Left renal pelvis (tissue), 4 donors: ENCODE data around the gene GNLY. TPM values are rescaled to one million over a fixed set of nuclear protein-coding genes. Genes with fewer than 3 reads are reported as not detected.
A peak's percentile ranks its signal among the peaks of the same experiment; 100 is the strongest.

Source experiments
- DNase-seq, 4 donors: peaks; one replicate each; pipeline ENCODE4 v3.0.0-alpha.2; 2013; ENCODE audit warnings: low read depth in 4 of 4, low spot score in 3 of 4
- polyA plus RNA-seq, 4 donors: library from polyadenylated mRNA; unstranded; fragments of 120-200 nt; gene quantifications; one replicate each; pipeline ENCODE4 v1.2.1, GENCODE V29; 2013; ENCODE audit not compliant: insufficient read length in 4 of 4

Gene GNLY
- polyA plus RNA-seq, 4 donors: 0.36 to 3.2 (median 0.49) TPM

DNA sequence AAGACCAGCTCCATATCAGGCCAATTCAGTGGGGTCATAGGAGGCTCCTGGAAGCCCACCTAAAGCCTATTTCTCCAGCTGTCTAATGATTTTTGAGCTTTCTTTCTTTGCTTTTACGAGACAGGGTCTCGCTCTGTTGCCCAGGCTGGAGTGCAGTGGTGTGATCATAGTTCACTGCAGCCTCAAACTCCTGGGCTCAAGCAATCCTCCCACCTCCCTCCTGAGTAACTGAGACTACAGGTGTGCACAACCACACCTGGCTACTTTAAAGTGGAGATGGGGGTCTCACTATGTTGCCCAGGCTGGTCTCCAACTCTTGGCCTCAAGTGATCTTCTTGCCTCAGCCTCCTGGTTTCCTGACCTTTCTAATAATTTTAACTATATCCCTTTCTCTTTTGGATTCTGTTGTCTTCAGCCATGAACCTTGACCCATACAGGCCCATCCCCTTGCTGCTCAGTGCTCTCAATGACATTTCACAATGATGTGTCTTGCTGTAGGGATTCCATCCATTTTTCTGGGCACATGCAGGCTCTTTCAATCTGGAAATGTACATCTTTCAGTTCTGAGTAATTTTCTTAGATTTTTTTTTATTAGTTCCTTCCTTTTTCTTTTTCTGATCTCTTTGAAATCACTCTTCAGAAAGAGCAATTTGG lies 29.7 kb downstream of the GNLY start:
- DNase-seq: no peak

GRCh38 chr2:85724731-85725181 lies 30.6 kb downstream of the GNLY start:
- no peak for DNase-seq

DNA sequence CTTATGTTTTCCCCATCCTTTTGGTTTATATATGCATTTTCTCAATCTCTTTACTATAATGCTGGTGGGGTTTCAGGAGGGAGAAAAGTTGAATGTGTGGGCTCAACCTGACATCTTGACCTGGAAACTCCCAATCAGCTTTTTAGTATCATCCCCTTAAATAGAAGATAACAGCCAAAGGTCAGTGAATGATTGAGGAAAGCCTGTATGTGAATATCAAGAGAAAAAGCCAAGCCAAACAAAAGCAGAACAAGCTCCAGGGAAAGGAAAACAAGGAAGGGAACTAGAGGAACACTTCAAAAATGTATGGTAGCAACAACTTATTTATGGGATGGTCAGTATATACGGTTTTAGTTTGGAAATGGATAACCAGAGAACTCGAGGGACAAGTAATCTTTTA lies 31.3 kb downstream of the GNLY start:
- no peak for DNase-seq

- no peak for DNase-seq
These were observed 33.6 kb downstream of the GNLY start for GRCh38 chr2:85727798-85728197.

- no peak for DNase-seq
These were observed 34.2 kb downstream of the GNLY start for GRCh38 chr2:85728342-85728741.

GRCh38 chr2:85728883-85729824 lies 35.0 kb downstream of the GNLY start:
- peak in 1 of 4 donors; percentile 64 for DNase-seq

DNA sequence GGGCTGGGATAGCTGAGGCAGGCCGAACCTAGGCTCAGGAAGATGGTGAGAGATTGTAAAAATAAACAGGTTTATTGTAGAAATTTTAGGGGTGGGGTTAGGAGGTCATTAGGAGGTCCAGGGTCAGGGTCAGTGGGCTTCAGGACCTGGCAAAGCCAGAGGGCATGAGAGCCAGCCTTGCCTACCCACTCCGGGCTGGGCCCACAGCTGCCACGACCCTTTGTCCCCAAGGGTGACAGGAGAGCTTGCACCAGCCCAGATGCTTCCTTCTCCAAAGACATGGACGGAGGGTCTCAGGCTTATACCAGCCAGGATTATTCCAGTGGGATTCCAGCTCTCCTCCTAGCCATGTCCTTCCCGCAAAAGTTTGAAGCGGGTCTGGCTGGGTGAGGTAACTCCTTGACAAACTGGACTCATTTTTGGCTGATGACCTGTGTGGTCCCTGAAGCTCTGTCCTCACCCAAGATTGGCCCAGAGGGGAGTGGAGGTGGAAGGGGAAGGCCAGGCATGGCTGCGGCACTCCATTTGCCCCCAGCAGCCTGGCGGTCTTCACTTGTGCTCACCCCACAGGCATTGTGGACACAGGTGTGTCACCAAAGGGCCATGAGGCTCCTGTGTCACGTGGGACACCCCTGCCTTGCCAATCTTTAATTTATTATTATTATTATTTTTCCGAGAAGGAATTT lies 35.8 kb downstream of the GNLY start:
- DNase-seq: no peak

GRCh38 chr2:85730686-85731230 lies 36.6 kb downstream of the GNLY start:
- DNase-seq: no peak

- DNase-seq: no peak
These were observed 37.4 kb downstream of the GNLY start for GRCh38 chr2:85731606-85732005.

DNA sequence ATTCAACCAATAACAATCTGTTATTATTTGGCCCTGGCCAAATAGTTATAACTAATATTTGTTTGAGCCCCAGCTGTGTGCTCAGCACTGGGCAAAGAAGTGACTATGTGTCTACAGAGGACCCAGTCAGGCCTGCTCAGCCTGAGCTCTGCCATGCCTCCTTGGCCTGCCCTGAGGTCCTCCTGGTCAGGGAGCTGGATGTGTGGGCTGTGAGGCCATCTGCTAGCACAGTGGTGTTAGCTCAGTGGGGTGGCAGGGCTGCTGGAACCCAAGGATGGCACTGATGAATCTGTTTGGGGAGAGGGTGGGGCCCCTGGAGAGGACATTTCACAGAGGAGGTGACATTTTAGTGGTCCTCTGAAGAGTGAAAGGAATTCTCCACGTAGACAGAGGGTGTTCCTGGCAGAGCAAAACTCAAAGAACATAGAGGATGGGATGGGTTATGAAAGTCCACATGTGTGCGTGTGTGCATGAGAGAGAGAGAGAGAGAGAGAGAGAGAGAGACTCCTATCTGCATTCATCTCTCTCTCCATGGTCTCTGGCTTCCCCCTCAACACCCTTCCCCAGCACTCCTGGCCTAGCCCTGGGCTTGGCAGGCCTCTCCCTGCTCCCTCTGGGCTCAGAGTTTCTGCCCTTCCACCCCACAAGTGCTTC lies 38.4 kb downstream of the GNLY start:
- DNase-seq: no peak

- DNase-seq: no peak
These were observed 39.2 kb downstream of the GNLY start for GRCh38 chr2:85733121-85733960.

DNA sequence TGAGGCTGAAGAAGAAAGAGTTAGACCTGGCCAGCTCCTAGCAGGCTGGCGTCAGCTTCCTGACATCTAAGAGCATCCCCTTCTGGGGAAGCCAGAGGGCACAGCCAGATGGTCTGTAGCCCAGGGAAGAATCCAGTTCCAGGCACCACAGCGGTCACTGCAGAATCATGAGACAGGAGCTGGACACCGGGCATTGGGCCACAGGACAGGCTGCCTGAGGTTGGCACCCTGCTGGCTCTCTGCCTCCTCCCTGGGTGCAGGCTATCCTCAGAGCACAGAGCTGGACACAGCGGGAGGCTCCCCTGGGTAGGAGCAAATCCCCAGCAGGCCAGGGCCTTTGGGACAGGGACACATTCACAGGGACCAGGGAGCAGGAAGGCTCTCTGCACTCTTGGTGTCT lies 39.9 kb downstream of the GNLY start:
- DNase-seq: no peak

DNA sequence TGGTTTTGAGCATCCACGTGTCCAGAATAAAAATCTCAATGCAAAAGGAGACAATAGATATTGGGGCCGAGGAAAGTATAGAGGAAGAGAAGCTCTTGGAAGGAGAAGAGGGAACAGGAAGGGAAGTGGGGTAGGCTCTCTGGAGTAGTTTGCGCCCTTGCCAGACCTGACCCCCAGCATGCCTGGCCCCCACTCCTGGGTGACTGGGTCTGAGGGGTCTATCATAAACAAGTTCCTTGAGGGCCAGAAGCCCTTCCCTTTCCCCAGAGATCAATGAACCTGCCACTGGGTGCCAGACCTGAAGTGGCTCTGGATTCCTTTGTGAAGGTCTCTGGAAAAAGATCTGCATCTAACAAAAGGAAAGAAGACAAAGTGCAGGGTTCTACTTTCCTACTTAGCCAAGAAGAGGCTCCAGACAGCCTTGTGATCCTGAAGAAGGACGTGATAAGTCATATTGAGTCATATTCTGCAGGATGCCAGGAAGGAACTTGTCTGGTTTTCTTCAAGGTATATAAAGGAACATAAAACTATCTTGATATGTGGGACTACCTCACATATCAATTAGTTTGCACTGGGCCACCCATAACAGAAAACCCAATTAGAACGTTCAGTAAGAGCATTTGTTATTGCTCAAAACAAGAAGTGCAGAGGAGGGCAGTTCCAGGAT lies 40.9 kb downstream of the GNLY start:
- no peak for DNase-seq

GRCh38 chr2:85735691-85736090 lies 41.5 kb downstream of the GNLY start:
- DNase-seq: no peak

GRCh38 chr2:85736456-85737355 lies 42.5 kb downstream of the GNLY start:
- no peak for DNase-seq

DNA sequence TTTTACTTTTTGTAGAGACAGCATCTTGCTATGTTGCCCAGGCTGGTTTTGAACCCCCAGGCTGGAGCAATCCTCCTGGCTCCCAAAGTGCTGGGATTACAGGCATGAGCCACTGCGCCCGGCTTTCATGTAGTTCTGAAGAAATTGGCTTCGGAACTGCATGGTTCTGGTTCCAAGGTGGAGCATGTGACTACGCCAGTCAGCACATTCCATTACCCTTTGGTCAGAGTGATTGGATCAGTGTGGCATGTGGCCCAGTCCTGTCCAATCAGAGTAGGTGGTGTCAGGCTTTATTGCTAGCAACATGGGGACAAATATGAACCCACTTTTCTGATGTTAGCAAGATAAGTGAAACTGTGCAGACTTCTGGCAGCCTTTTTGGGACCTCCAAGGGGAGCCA lies 43.3 kb downstream of the GNLY start:
- no peak for DNase-seq

- no peak for DNase-seq
These were observed 43.8 kb downstream of the GNLY start for GRCh38 chr2:85737961-85738360.

- DNase-seq: no peak
These were observed 46.0 kb downstream of the GNLY start for GRCh38 chr2:85740193-85740592.
